Activated CD4-positive, alpha-beta T cell treated with anti-CD3 and anti-CD28 coated beads for 48 hours (primary cell): ENCODE data around the gene AIG1.
A peak's percentile ranks its signal among the peaks of the same experiment; 100 is the strongest.
"Not testable (repeated sequence)": the region's sequence is repeated elsewhere in the genome, so short reads cannot be mapped to it uniquely, and the experiment has no call there.

Source experiments
- DNase-seq: peaks from one replicate; pipeline ENCODE4 v3.0.0-alpha.2; 2020

Gene AIG1

GRCh38 chr6:143290206-143290605 is 229.5 kb downstream of the AIG1 start:
- no peak for DNase-seq

DNA sequence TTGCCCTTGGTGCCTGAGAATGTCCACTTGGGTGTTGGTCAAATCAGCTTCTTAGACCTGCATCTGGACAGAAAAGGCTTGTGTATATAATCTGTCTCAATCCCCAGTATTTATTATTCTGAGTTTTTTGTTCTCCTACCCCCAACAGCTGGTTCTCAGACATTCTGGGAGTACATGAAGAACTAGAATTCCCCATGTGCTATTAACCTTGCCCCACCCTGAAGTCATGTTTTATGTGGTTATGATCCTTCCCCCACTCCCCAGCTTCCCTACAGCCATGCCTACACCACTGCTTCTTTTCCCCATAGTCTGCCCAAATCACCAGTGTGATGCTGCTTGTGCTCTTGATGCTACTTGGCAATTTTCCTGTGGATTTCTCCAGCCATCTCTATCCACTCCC is 232.8 kb downstream of the AIG1 start:
- no peak for DNase-seq

DNA sequence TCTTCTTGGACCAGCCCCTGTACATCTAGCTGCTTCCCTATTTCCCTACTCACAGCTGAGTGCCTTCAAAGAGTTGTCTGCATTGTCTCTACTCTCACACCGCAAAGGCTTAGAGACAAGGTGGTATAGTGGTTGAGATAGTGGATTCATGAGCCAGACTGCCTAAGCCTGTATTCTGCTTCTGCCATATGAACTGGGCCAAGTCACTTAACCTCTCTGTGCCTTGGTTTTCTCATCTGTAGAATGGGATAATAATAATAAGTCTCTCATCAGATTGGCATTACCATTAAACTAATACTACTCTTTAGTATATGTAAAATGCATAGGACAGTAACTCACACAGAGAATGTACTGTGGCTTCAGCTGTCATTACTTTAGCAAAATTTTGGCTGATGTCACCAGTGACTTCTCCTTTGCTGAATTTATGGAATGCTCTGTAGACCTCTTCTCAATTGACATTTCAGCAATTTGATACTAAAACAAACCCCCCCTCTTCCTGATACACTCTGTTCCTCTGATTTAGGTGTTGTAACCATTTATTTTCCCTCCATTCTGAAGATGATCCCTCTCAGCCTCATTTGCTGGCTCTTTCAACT is 233.7 kb downstream of the AIG1 start:
- no peak for DNase-seq

GRCh38 chr6:143295932-143296331 is 235.2 kb downstream of the AIG1 start:
- no peak for DNase-seq

DNA sequence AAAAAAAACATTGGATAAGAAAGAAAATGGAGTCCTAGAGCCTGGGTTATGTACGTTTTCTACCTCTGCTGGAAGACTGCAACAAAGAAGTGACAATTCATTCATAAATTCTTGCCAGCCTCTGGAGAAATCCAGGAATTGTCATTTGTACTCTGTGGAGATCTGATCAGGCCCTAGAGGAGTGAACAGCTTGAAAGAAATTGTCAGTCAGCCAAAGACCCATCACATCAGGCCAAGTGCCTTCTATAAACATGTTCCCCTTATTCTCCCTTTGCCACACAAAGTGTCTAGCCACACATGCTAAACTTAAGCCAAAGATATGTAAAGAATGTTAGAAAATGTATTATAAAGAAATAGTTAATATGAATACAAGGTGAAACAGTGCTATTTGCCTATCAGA is 237.4 kb downstream of the AIG1 start:
- no peak for DNase-seq

- DNase-seq = no peak
Observed at GRCh38 chr6:143299253-143300166, 238.8 kb downstream of the AIG1 start.

- DNase-seq = no peak
Observed at GRCh38 chr6:143301188-143301587, 240.5 kb downstream of the AIG1 start.

DNA sequence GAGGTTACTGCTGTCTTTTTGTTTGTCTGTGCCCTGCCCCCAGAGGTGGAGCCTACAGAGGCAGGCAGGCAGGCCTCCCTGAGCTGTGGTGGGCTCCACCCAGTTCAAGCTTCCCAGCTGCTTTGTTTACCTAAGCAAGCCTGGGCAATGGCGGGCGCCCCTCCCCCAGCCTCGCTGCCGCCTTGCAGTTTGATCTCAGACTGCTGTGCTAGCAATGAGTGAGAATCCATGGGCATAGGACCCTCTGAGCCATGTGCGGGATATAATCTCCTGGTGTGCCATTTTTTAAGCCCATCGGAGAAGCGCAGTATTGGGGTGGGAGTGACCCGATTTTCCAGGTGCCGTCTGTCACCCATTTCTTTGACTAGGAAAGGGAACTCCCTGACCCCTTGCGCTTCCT is 247.1 kb downstream of the AIG1 start:
- DNase-seq = not testable (repeated sequence)

- DNase-seq = no peak
Observed at GRCh38 chr6:143313163-143313562, 252.5 kb downstream of the AIG1 start.

DNA sequence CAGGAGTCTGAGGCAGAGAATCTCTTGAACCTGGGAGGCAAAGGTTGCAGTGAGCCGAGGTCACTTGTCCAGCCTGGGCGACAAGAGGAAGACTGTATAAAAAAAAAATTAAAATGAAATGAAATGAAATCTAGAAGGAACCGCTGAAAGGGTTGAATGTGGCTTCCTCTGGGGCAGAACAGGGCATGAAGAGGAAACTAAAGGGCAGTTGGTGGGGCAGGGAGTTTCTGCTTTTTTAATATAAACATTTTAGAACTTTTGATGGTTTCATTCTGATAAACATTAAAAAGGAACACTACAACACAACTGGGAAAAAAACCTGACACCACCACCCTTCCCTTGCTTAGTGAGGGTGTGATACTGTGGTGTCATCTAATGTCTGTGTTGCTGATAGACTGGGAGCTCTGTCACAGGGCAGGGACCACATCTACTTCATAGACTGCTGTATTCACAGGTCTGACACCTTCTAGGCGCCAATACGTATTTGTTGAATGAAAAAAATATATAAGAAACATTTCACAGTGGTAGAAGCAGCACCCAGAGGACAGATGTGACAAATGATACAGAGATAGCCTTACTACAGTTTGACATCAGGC is 260.9 kb downstream of the AIG1 start:
- DNase-seq = no peak

DNA sequence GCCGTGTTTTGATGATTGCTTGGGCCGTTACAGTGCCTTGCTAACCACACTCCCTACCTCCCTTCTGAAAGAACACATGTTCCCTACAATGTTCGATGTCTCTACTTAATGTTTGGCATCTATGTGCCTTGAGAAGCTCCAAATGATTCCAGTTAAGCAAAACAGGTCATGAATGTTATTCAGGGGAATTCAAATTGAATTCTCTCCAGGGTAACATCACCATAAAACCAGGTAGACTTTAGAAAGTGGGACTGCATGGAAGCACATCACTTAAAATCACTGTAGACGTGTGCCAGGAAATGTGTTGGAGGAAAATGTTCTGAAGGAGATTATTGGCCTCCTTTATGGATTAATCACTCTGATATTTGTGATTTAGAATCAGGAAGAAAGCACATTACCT is 261.7 kb downstream of the AIG1 start:
- no peak for DNase-seq

- DNase-seq = no peak
Observed at GRCh38 chr6:143323729-143324470, 263.2 kb downstream of the AIG1 start.

- DNase-seq = no peak
Observed at GRCh38 chr6:143325379-143326140, 264.9 kb downstream of the AIG1 start.

DNA sequence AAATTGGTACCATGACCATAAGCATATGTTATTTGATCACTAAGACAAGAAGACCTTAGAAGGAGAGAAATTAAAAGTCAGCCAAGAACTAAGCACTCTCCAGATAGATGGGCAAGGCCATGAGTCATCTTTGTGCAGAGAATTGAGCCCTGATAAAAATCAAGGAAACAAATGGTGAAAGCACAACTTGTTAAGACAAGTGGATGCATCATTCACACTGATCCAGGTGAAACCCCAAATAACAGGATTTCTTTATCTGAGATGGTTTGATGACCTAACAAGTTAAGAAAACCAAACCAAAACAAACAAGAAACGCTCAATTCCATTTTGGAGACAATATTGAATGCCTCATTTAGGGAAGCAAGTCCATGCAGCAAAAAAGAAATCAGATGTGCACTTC is 268.2 kb downstream of the AIG1 start:
- DNase-seq = no peak

DNA sequence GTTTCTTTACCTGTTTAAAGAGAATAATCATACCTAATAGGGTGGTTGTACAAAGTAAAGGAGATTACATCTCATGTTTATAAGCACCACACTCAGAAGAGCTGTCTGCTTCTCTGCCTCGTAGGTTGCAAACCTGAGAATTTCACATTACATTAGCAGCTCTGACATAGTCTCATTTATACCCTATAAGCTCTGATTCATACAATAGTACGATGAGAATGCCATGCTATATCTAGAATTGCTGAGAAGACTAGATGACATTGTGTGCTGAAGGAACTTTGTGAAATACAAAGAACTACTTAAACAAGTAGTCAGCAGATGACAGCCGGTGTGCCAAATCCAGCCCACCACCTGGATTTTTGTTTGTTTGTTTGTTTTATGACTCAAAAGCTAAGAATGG is 268.6 kb downstream of the AIG1 start:
- DNase-seq = no peak

DNA sequence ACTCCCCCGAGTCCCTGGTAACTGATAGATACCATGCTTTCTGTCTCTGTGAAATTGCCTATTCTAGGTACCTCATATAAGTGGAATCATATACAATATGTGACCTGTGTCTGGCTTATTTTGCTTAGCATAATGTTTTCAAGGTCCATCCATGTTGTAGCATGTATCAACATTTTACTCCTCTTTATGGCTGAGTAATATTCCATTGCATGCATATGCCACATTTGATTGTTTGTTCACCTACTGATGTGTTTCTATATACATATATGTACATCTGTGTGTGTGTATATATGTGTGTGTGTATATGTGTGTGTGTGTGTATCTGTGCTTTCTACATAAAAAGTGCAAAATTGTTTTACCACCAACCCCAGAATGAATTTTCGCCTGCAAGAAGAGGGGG is 270.7 kb downstream of the AIG1 start:
- DNase-seq = no peak

DNA sequence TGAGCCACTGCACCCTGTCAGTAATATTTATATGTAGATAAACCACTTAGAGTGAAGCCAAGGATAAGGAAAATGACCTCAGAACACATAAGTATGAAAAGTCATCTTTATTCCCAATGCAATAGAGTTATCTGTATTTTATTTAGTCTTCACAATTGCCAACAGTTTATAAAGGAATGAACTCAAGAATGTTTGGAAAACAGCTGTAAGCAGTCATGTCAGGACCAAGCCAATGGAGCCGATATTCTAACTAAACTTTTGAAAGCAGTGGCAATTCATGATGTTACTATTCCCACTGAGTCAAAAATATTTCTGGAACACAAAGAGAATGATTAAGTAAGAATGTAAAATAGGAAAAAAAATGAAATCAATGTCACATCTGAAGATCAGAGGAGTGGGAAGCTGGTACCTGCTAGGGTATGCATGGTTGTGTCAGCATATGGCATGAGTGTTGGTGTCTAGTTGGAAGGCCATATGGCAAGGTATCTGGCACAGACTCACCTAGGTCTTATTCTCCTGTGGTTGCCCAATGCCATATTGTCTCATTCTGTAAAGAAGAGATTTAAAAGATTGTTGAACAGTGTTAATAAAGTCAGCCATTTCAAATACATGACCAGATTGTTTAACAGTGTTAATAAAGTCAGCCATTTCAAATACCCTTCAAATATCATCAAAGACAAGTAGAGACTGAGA is 271.6 kb downstream of the AIG1 start:
- no peak for DNase-seq

DNA sequence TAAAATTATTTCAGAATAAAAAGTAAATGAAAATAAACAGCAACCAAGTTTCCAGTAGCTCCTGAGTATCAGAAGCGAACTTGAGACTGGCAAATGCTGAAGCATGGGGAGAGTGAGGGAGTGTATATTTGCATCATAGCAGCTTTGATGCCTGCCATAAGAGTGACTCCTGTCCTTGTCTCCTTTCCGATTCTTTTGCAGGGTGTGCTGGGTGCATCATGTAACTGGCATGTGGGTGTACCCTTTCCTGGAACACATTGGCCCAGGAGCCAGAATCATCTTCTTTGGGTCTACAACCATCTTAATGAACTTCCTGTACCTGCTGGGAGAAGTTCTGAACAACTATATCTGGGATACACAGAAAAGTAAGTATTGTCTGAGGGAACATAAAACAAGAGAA is 272.4 kb downstream of the AIG1 start:
- no peak for DNase-seq

DNA sequence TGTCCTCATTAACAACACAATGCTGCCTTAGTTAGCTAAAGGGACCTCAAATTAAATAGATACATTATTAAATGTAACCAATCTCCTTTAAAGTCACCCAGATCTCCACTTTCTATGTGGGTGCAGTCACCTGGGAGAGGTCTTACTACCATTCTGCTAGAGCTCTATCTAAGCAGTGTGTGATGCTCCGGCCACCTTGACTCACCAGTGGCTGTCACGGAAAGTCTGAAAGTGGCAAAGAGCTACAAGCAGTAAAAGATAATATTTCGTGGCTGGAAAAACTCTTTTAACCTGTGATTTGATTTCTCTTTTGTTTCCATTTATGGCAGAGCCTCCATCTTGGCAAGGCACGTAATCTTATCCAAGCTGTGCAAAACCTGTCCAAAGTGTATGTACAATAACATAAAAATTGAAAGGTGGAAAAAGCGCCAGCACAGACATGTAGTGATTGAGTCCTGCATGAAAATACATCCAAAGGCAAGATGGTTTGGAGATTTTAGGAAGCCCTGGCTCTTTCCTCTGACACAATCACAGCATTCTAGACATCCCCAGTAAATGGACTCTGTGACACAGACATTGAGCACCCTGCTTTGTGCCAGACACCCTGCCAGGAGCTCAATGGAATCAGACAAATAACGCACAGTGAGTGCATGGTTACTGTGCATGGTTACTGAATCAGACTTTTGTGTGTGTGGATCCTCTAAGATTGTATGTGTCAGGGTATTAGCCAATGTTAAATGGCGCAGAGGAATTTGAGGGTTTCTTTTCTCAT is 273.2 kb downstream of the AIG1 start:
- peak; percentile 41 for DNase-seq

GRCh38 chr6:143335865-143336264 is 275.2 kb downstream of the AIG1 start:
- no peak for DNase-seq
